PC-9 (cell line): ENCODE data around the gene THBS3. TPM values are rescaled to one million over a fixed set of nuclear protein-coding genes. Genes with fewer than 3 reads are reported as not detected.

Experiments
- BruUV-seq: library from RNA; stranded (reverse); fragments of 400-500 nt; replicated peaks from 2 replicates; lab custom pipeline; 2021; lab: Mats Ljungman, UMichigan
- CTCF ChIA-PET: fragments of 300-600 bp; sonication (Branson Sonifier 250); formaldehyde crosslinking; loops from one replicate; lab custom pipeline; 2022; ENCODE audit warnings: antibody characterized with exemption; lab: Charles Lee
- POLR2A ChIA-PET: fragments of 300-600 bp; sonication (Branson Sonifier 250); formaldehyde crosslinking; loops from one replicate; lab custom pipeline; 2022; ENCODE audit warnings: antibody characterized with exemption; ENCODE audit not compliant: unreplicated experiment; lab: Charles Lee
- DNase-seq, 2 experiments: peaks; one replicate each; pipeline versions ENCODE4 v3.0.0 to v3.0.0-alpha.2; 2015 to 2022; ENCODE audit warnings: mixed read lengths in 1 of 2
- H2AFZ ChIP-seq: fragments of 200-600 bp; sonication (generic); 2 replicates; pipeline ENCODE4 v1.8.1; 2017; ENCODE audit warnings: antibody characterized with exemption
- H3F3A ChIP-seq: fragments of 200-600 bp; sonication (generic); 2 replicates; pipeline ENCODE4 v1.8.1; 2017; ENCODE audit warnings: antibody characterized with exemption, mild to moderate bottlenecking, low read depth; ENCODE audit not compliant: insufficient read depth
- H3K27ac ChIP-seq: fragments of 200-600 bp; sonication (generic); 2 replicates; pipeline ENCODE4 v1.6.1; 2016; ENCODE audit warnings: mixed run types
- H3K27me3 ChIP-seq: fragments of 200-600 bp; sonication (generic); 2 replicates; pipeline ENCODE4 v1.6.1; 2016; ENCODE audit warnings: low read depth, mixed run types; ENCODE audit not compliant: insufficient read depth
- H3K36me3 ChIP-seq: fragments of 200-600 bp; sonication (generic); 2 replicates; pipeline ENCODE4 v1.6.1; 2016; ENCODE audit warnings: low read depth, mixed run types
- H3K4me1 ChIP-seq: fragments of 200-600 bp; sonication (generic); replicated peaks from 2 replicates; pipeline ENCODE4 v1.6.1; 2016; ENCODE audit warnings: mixed run types; ENCODE audit not compliant: insufficient read depth
- H3K4me2 ChIP-seq: fragments of 200-600 bp; sonication (generic); 2 replicates; pipeline ENCODE4 v1.6.1; 2017; ENCODE audit warnings: mixed run types
- H3K4me3 ChIP-seq: fragments of 200-600 bp; sonication (generic); 2 replicates; pipeline ENCODE4 v1.6.1; 2016; ENCODE audit warnings: mixed run types
- H3K79me2 ChIP-seq: fragments of 200-600 bp; sonication (generic); 2 replicates; pipeline ENCODE4 v1.6.1; 2017; ENCODE audit warnings: low read depth, mixed run types
- H3K9me2 ChIP-seq: fragments of 200-600 bp; sonication (generic); 2 replicates; pipeline ENCODE4 v1.8.1; 2017; ENCODE audit warnings: mild to moderate bottlenecking; ENCODE audit not compliant: insufficient read depth
- H3K9me3 ChIP-seq: fragments of 200-600 bp; sonication (generic); 2 replicates; pipeline ENCODE4 v1.8.1; 2016; ENCODE audit warnings: low read depth; ENCODE audit not compliant: insufficient read depth
- H4K20me1 ChIP-seq: fragments of 200-600 bp; sonication (generic); 2 replicates; pipeline ENCODE4 v1.8.1; 2017; ENCODE audit not compliant: insufficient read depth
- EZH2 ChIP-seq: fragments of 200-600 bp; sonication (generic); IDR thresholded peaks from 2 replicates; pipeline ENCODE4 v1.8.0; 2017; ENCODE audit warnings: antibody characterized with exemption, low read depth
- intact Hi-C: fragments of 100-400 bp; cut with micrococcal nuclease; formaldehyde crosslinking; loops from one replicate; pipeline ENCODE4 v1.10.0; 2022; ENCODE audit not compliant: unreplicated experiment
- total RNA-seq: library from RNA; stranded (reverse); gene quantifications from 2 replicates; pipeline ENCODE4 v1.2.3, GENCODE V29; 2021
- TF ChIP-seq, protein P1 (sequence below): fragments of 200-600 bp; sonication (generic); conservative IDR thresholded peaks from 2 replicates; pipeline ENCODE4 v1.6.1; 2017; ENCODE audit warnings: mixed run types, antibody characterized with exemption, mild to moderate bottlenecking, moderate library complexity

Gene THBS3
- total RNA-seq, 1 experiment from 2014 or later, result 45.4 TPM

DNA sequence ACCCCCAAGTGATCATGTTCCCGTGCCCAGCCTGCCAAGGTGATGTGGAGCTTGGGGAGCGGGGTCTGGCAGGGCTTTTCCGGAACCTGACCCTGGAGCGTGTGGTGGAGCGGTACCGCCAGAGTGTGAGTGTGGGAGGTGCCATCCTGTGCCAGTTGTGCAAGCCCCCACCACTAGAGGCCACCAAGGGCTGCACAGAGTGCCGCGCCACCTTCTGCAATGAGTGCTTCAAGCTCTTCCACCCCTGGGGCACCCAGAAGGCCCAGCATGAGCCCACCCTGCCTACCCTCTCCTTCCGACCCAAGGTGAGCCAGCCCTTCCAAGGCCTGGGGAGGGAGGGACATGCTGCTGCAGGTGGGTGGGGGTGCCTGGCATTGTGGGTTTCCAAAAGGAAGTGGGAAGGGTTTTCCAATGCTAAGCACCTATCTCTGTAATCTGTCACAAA lies 31.7 kb downstream of the THBS3 start:
- Histone ChIP-seq H3K4me3 (no peak overlapping the region), H3K27me3 (no peaks in the 10 kb centered on the region), H4K20me1 (0 out of 2 replicates have a peak, but pooled peaks cover 5% of the 10 kb centered on the region), H3K27ac (no peak overlapping the region), H3K79me2 (peaks cover 17% of the 10 kb centered on the region), H3K36me3 (no peaks in the 10 kb centered on the region; the same call in 1 of the 2 replicates), H3K9me2 (no peaks in the 10 kb centered on the region), H3K9me3 (no peaks in the 10 kb centered on the region), H3K4me1 (peaks cover 32% of the 10 kb centered on the region), H3K4me2 (no peak overlapping the region), H3F3A (peaks cover 31% of the 10 kb centered on the region; the same call in 1 of the 2 replicates), H2AFZ (no peak overlapping the region)
- BruUV-seq, result no TSS peak
- TF ChIP-seq EZH2, result no peak
- TF ChIP-seq, protein P1, sequence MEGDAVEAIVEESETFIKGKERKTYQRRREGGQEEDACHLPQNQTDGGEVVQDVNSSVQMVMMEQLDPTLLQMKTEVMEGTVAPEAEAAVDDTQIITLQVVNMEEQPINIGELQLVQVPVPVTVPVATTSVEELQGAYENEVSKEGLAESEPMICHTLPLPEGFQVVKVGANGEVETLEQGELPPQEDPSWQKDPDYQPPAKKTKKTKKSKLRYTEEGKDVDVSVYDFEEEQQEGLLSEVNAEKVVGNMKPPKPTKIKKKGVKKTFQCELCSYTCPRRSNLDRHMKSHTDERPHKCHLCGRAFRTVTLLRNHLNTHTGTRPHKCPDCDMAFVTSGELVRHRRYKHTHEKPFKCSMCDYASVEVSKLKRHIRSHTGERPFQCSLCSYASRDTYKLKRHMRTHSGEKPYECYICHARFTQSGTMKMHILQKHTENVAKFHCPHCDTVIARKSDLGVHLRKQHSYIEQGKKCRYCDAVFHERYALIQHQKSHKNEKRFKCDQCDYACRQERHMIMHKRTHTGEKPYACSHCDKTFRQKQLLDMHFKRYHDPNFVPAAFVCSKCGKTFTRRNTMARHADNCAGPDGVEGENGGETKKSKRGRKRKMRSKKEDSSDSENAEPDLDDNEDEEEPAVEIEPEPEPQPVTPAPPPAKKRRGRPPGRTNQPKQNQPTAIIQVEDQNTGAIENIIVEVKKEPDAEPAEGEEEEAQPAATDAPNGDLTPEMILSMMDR, result no peak
- CTCF ChIA-PET, result interaction anchor here (1.0 to 2.1 kb wide), 3 partner anchors 18 to 49 kb away, joined by 3 to 9 read pairs (median 4); no protein-coding TSS in a partner anchor
- intact Hi-C loops, result loop anchor here (1.0 to 2.0 kb wide), 4 partner anchors 17 to 68 kb away; partner anchors contain the start of gene THBS3
- POLR2A ChIA-PET, result no interaction called here
- no peak for DNase-seq

DNA sequence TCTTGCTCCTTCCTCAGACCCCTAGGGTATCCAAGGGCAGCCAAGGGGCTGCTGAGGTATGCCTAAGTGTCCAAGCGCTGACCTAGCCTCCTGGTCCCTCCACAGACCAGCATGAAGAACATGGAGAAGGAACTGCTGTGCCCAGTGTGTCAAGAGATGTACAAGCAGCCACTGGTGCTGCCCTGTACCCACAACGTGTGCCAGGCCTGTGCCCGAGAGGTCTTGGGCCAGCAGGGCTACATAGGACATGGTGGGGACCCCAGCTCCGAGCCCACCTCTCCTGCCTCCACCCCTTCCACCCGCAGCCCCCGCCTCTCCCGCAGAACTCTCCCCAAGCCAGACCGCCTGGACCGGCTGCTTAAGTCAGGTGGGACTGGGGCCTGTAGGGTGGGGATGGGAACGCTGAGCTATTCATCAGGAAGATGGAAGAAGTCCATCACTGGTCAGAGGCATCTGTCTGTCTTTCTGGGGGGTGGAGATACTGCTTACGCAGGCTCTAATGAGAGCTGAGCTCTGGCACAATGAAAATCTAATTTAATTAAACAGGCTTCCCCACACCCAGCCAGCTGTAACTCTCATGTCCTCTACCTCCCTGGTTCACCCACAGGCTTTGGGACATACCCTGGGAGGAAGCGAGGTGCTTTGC lies 32.3 kb downstream of the THBS3 start:
- Histone ChIP-seq H3F3A (peaks cover 31% of the 10 kb centered on the region; the same call in 1 of the 2 replicates), H4K20me1 (0 out of 2 replicates have a peak, but pooled peaks cover 5% of the 10 kb centered on the region), H3K79me2 (peaks cover 17% of the 10 kb centered on the region), H3K27me3 (no peaks in the 10 kb centered on the region), H3K4me2 (no peak overlapping the region), H3K9me3 (no peaks in the 10 kb centered on the region), H3K4me1 (peaks cover 32% of the 10 kb centered on the region), H3K4me3 (no peak overlapping the region), H3K27ac (no peak overlapping the region), H3K36me3 (no peaks in the 10 kb centered on the region; the same call in 1 of the 2 replicates), H3K9me2 (no peaks in the 10 kb centered on the region), H2AFZ (no peak overlapping the region)
- no TSS peak for BruUV-seq
- no peak for DNase-seq
- no peak for TF ChIP-seq EZH2
- TF ChIP-seq, protein P1, result no peak
- CTCF ChIA-PET, result interaction anchor here (1.0 to 2.1 kb wide), 4 partner anchors 18 to 89 kb away, joined by 3 to 9 read pairs (median 4); no protein-coding TSS in a partner anchor
- intact Hi-C loops, result no loop called here
- POLR2A ChIA-PET, result interaction anchor here (0.6 to 1.1 kb wide), 2 partner anchors 18 to 50 kb away, joined by 3 to 26 read pairs; no protein-coding TSS in a partner anchor

DNA sequence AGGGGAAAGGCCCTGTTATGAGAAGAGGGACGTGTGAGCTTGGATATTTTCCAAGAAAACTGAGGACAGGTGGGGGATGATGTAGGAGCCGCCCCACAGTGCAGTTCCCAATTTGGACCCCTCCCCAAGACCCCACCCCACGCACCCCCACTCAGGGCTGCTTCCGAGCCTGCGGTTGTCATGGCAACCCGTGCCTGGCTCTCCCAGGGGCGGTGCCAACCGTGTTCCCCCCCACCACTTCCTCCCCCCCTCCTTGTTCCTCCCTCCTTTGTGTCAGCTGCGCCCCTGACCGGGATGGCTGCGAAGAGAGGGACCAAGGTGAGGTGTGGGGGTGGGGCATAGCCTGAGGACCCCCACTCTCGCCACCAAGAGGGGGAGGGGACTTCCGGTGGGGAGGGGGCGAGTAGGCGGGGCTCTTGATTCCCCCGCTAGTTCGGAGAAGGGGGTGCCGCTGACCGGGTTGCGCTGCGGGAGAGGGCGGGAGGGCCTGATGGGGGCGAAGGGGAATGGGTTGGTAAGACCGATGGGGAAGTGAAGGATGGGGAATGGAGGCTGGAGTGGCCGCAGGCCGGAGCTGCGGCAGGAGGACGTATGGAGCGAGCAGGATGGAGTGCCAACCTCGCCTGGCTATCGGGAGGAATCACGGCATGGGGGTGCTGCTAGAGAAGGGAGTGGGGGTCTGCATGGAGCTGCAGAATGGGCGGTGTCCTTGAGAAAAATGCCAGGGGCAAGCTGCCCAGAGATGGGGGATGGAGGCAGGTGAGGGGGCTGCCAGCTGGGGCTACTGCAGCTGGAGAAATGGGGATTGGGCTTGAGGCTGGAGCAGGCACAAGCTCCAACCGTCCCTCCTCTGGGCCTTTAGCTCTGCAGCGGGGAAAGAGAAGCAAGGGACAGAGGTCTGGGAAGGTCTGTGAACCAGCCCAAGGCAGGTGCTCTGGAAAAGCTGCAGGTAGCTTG lies 33.1 kb downstream of the THBS3 start:
- TF ChIP-seq EZH2, result no peak
- TF ChIP-seq, protein P1, result no peak
- H4K20me1 ChIP-seq, result 0 out of 2 replicates have a peak, but pooled peaks cover 5% of the 10 kb centered on the region
- no peak for DNase-seq
- no peak overlapping the region for H2AFZ ChIP-seq
- peaks cover 34% of the 10 kb centered on the region; the same call in 1 of the 2 replicates for H3F3A ChIP-seq
- H3K4me1 ChIP-seq, result peaks cover 32% of the 10 kb centered on the region
- H3K36me3 ChIP-seq, result no peaks in the 10 kb centered on the region; the same call in 1 of the 2 replicates
- H3K9me2 ChIP-seq, result no peaks in the 10 kb centered on the region
- intact Hi-C loops, result no loop called here
- peak overlapping the region; percentile 96 for H3K4me2 ChIP-seq
- BruUV-seq, result no TSS peak
- ChIA-PET POLR2A (interaction anchor here (0.6 to 1.1 kb wide), 3 partner anchors 19 to 50 kb away, joined by 3 to 26 read pairs (median 3); no protein-coding TSS in a partner anchor), CTCF (interaction anchor here (0.5 to 2.1 kb wide), 5 partner anchors 19 to 204 kb away, joined by 3 to 9 read pairs (median 4); partner anchors contain the start of gene SHC1)
- no peak overlapping the region for H3K27ac ChIP-seq
- no peaks in the 10 kb centered on the region for H3K27me3 ChIP-seq
- peaks cover 17% of the 10 kb centered on the region for H3K79me2 ChIP-seq
- H3K4me3 ChIP-seq, result peak overlapping the region; percentile 89; the same call in 1 of the 2 replicates
- no peaks in the 10 kb centered on the region for H3K9me3 ChIP-seq
